Measurements from ENCODE around the gene TARBP2. TPM values are rescaled to one million over a fixed set of nuclear protein-coding genes. Genes with fewer than 3 reads are reported as not detected.

The TARBP2 gene, protein sequence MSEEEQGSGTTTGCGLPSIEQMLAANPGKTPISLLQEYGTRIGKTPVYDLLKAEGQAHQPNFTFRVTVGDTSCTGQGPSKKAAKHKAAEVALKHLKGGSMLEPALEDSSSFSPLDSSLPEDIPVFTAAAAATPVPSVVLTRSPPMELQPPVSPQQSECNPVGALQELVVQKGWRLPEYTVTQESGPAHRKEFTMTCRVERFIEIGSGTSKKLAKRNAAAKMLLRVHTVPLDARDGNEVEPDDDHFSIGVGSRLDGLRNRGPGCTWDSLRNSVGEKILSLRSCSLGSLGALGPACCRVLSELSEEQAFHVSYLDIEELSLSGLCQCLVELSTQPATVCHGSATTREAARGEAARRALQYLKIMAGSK
- total RNA-seq: 37.9 and 39.3 TPM in 2 replicates

GRCh38 chr12:53500776-53501614, at the start of gene TARBP2:
Gene TARBP2 (plus strand): TSS chr12:53501283. CDS start chr12:53501409, 126 bp downstream.

GRCh38 chr12:53451661-53452158, 49.4 kb upstream of the TARBP2 start, which contains the start of gene PCBP2:
Gene PCBP2 (plus strand): TSS chr12:53452102. CDS start chr12:53454801, 2,699 bp downstream.

GRCh38 chr12:53499266-53500141, 1.6 kb upstream of the TARBP2 start, which contains the start of gene MAP3K12:
Gene MAP3K12 (minus strand): TSS chr12:53499458. CDS start chr12:53487391, 12,067 bp downstream.

DNA sequence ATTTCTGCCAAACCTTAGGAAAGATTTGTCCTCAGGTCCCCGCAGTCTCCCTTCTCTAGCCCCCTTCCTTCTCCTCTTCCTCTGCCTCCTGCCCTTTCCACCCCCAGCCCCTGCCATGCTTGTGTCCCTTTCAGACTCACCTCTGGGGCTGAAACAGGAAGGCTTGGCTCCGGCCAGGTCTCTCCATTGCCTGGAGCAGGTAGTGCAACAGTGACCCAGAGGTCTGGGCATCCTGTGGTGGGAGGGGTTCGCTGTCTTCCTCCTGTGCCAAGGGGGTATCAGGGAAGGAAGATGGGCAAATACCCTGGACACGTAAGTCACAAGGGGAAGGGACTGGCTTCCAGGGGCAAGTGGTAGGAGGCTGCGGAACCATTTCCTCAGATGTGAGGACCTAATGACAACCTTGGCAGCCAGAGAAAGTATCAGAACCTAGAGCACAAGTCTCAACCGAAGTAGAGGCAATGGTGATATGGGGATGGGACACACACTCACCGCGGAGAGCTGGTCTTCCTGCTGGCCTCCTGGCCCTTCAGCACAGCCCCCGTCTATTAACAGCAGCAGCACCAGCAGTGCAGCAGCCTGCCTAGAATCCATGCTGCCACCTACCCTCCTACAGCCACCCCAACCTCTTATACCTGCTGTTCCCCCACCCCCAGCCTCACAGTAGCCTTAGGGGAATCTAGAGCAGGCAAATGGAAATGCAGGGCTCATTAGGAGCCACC, 6.0 kb downstream of the TARBP2 start, which contains the start of gene NPFF:
TSS of gene NPFF (minus strand) at position 604 of the 722 bp plus-strand sequence. CDS start at position 594, 10 bp downstream.

Other genes starting within 250 kb of the TARBP2 start
- gene ESPL1, start 233.0 kb upstream of the TARBP2 start, total RNA-seq: 0.64 and 1.4 TPM in 2 replicates
- 326 and 408 TPM in 2 replicates for gene PFDN5, start 205.7 kb upstream of the TARBP2 start, total RNA-seq
- gene MYG1, start 201.6 kb upstream of the TARBP2 start, total RNA-seq: 34.5 and 43.1 TPM in 2 replicates
- gene AAAS, start 179.7 kb upstream of the TARBP2 start, total RNA-seq: 26.2 and 26.7 TPM in 2 replicates
- not detected in 2 replicates for gene SP7, start 164.9 kb upstream of the TARBP2 start, total RNA-seq
- 19.3 and 34.3 TPM in 2 replicates for gene SP1, start 121.1 kb upstream of the TARBP2 start, total RNA-seq
- gene AMHR2, start 77.4 kb upstream of the TARBP2 start, total RNA-seq: not detected in 2 replicates
- 26.7 and 33.9 TPM in 2 replicates for gene PRR13, start 59.5 kb upstream of the TARBP2 start, total RNA-seq
- gene PCBP2, start 49.2 kb upstream of the TARBP2 start, total RNA-seq: 176 and 182 TPM in 2 replicates
- 4.7 and 5.3 TPM in 2 replicates for gene MAP3K12, start 1.8 kb upstream of the TARBP2 start, total RNA-seq
- not detected in 2 replicates for gene NPFF, start 6.2 kb downstream of the TARBP2 start, total RNA-seq
- 3.6 and 4.1 TPM in 2 replicates for gene ATF7, start 125.1 kb downstream of the TARBP2 start, total RNA-seq
- gene ATP5MC2, start 174.8 kb downstream of the TARBP2 start, total RNA-seq: 77.6 and 160 TPM in 2 replicates
- 44.3 and 52.3 TPM in 2 replicates for gene CALCOCO1, start 226.2 kb downstream of the TARBP2 start, total RNA-seq